Activated naive CD4-positive, alpha-beta T cell treated with anti-CD3 and anti-CD28 coated beads, Interleukin-2, amount 50 U/mL, for 24 hours (primary cell): ENCODE results near the gene FOXO3.
"Not testable (repeated sequence)": the region's sequence is repeated elsewhere in the genome, so short reads cannot be mapped to it uniquely, and the experiment has no call there.

Source experiments
- H3K27ac Mint-ChIP-seq: one replicate; pipeline ENCODE4 v1.8.0; 2021; ENCODE audit warnings: mild to moderate bottlenecking, mixed read lengths
- H3K27me3 Mint-ChIP-seq: one replicate; pipeline ENCODE4 v1.8.0; 2021; ENCODE audit warnings: mixed read lengths
- H3K36me3 Mint-ChIP-seq: one replicate; pipeline ENCODE4 v1.8.0; 2021; ENCODE audit warnings: mixed read lengths
- H3K4me1 Mint-ChIP-seq: one replicate; pipeline ENCODE4 v1.8.0; 2021; ENCODE audit warnings: mixed read lengths
- H3K4me3 Mint-ChIP-seq: one replicate; pipeline ENCODE4 v1.8.0; 2021; ENCODE audit warnings: mild to moderate bottlenecking, mixed read lengths
- H3K9me3 Mint-ChIP-seq: one replicate; pipeline ENCODE4 v1.8.0; 2021; ENCODE audit warnings: mixed read lengths

FOXO3 gene

DNA sequence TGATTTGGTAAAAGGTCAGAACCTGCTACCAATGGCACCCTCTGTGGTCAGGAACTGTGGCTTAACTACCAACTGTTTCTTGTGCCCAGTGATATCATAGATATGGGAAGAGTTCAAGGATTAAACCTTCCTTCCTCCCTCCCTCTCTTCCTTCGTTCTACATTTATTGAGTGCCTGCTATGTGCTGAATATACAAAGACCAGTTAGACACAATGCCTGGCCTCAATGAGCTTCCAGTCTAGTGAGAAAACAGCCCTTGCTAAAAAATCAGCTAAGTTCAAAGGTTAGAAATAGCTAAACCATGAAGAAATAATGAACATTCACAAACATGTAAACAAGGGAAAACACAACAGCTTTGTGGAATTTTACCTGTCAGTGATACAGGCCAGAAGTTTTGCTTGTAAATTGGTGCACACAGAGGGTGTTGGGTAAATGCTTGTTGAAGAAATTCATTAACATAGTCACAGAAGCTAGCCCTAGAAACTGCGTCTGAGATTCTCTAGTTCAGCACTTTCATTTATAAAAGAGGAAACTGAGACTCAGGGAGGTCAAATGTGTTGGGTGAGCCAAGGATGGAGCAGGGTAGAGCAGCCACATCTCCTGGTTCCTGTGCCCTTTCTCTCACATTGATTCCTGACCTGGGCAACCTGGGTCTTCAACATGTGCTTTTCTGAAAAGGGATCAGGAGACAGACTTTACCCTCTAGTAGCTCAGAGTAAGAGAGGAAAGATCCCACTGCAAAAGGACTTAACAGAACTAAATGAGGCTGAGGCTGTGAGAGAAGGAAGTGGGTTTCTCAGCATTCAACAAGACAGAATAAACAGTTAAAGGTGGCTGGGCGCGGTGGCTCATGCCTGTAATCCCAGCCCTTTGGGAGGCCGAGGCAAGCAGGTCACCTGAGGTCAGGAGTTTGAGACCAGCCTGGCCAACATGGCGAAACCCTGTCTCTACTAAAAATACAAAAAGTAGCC, 14.4 kb upstream of the FOXO3 start:
- no peaks in the 10 kb centered on the region for H3K9me3 Mint-ChIP-seq
- H3K4me3 Mint-ChIP-seq = no peak overlapping the region
- H3K4me1 Mint-ChIP-seq = peaks cover 15% of the 10 kb centered on the region
- peak overlapping the region; percentile 35 for H3K27ac Mint-ChIP-seq
- no peaks in the 10 kb centered on the region for H3K27me3 Mint-ChIP-seq
- no peaks in the 10 kb centered on the region for H3K36me3 Mint-ChIP-seq

DNA sequence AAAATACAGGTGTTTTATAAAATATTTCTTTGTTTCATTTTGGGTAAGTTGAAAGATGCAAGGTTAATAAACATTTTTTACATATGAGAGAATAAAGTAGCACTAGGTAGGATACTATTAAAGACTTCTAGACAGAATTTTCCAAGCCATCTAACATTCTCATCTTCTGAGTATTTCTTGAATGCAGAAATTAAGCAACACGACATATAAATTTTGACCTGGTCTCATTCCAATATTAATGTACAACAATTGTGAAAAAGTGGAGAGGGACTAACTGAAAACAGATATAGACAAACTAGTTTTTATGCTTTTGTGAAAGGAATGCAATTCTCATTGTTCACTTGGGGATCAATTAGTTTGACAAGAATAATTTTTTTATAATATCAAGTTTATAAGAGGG, 11.5 kb upstream of the FOXO3 start:
- H3K27ac Mint-ChIP-seq = no peak overlapping the region
- no peak overlapping the region for H3K4me3 Mint-ChIP-seq
- H3K27me3 Mint-ChIP-seq = peaks cover 2% of the 10 kb centered on the region
- peaks cover 7% of the 10 kb centered on the region for H3K4me1 Mint-ChIP-seq
- H3K9me3 Mint-ChIP-seq = no peaks in the 10 kb centered on the region
- H3K36me3 Mint-ChIP-seq = no peaks in the 10 kb centered on the region

DNA sequence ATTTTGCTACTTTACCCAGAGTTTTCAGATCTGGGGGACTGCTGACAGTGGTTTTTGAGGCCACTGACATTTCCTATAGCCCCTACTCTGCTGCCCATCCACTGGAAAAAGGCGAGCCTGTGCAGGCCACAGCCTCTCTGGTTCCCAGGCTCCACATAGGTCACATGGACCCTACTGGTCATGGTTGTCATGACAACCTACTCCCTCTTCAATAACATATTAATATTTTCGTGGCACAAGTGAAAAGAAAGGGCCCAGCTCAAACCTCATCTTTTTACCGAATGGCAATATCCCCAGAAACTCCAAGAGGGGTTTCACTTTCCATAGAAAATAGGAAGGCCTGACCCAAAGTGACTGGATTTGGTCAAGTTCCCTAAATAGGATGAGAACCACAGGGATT, 11.0 kb upstream of the FOXO3 start:
- Mint-ChIP-seq H3K36me3 (no peaks in the 10 kb centered on the region), H3K4me3 (no peak overlapping the region), H3K4me1 (peaks cover 7% of the 10 kb centered on the region), H3K27ac (no peak overlapping the region), H3K9me3 (no peaks in the 10 kb centered on the region), H3K27me3 (peaks cover 2% of the 10 kb centered on the region)

DNA sequence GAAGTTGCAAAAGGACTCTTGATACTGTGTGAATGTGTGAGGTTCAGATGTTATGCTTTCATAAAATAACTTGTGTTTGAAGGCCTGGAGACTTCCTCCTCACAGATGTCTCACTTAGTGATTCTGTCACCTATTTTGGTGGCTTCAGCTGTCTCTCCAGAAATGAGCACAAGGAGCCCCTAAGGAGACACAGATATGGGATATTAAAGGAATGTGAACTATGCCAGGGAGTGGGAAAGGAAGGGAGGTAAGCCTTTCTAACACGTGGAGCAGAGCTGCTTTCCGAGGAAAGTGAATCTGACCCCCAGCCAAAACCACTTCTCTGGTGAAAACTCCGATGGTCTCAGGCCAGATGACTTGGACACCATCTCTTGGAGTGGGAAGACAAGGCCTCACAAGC, 10.5 kb upstream of the FOXO3 start:
- Mint-ChIP-seq H3K27me3 (peaks cover 2% of the 10 kb centered on the region), H3K4me3 (no peak overlapping the region), H3K9me3 (no peaks in the 10 kb centered on the region), H3K4me1 (peaks cover 7% of the 10 kb centered on the region), H3K36me3 (no peaks in the 10 kb centered on the region), H3K27ac (no peak overlapping the region)

DNA sequence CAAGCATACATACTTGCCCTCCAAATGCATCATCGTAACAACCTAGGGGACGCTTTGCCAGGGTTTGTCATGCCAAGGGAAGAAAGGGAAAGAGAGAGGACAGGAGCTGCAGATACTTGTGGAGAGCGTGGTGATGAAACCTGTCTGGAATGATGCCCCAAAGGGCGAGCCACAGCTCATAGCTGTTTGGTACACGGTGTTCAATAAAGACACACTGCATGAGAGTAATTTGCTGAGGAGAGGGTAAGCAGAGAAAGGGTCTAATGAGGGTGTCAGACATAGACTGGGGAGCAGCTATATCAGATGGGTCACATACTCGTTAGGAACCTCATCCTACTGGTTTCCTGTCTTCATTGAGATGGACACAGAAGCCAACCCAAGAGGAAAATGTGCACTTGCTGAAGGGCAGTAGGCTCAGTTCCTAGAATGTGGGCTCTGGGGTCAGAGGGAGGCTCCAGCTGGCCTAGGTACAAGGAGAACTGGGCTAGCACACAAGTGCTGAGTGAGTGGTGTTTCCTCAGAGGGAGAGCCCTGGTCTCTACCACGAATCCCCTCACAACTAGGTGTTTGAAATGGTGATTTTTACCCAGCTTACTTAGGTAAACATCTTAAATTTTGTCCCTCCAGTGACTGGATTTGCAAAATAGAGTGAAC, 5.2 kb upstream of the FOXO3 start:
- H3K4me1 Mint-ChIP-seq = peaks cover 3% of the 10 kb centered on the region
- H3K9me3 Mint-ChIP-seq = no peaks in the 10 kb centered on the region
- no peaks in the 10 kb centered on the region for H3K36me3 Mint-ChIP-seq
- peaks cover 2% of the 10 kb centered on the region for H3K27me3 Mint-ChIP-seq
- no peak overlapping the region for H3K27ac Mint-ChIP-seq
- H3K4me3 Mint-ChIP-seq = no peak overlapping the region

GRCh38 chr6:108556250-108556649, 4.5 kb upstream of the FOXO3 start:
- H3K27me3 Mint-ChIP-seq = peaks cover 2% of the 10 kb centered on the region
- H3K4me3 Mint-ChIP-seq = peak overlapping the region; percentile 95
- peak overlapping the region; percentile 11 for H3K27ac Mint-ChIP-seq
- H3K9me3 Mint-ChIP-seq = no peaks in the 10 kb centered on the region
- H3K4me1 Mint-ChIP-seq = peaks cover 3% of the 10 kb centered on the region
- H3K36me3 Mint-ChIP-seq = no peaks in the 10 kb centered on the region

GRCh38 chr6:108556866-108557493, 3.7 kb upstream of the FOXO3 start:
- H3K9me3 Mint-ChIP-seq = no peaks in the 10 kb centered on the region
- H3K4me1 Mint-ChIP-seq = peaks cover 7% of the 10 kb centered on the region
- peak overlapping the region; percentile 74 for H3K27ac Mint-ChIP-seq
- peak overlapping the region; percentile 95 for H3K4me3 Mint-ChIP-seq
- H3K36me3 Mint-ChIP-seq = no peaks in the 10 kb centered on the region
- H3K27me3 Mint-ChIP-seq = peaks cover 2% of the 10 kb centered on the region

GRCh38 chr6:108557494-108558371, 3.0 kb upstream of the FOXO3 start:
- peak overlapping the region; percentile 95 for H3K4me3 Mint-ChIP-seq
- peaks cover 15% of the 10 kb centered on the region for H3K4me1 Mint-ChIP-seq
- H3K36me3 Mint-ChIP-seq = peaks cover 2% of the 10 kb centered on the region
- no peaks in the 10 kb centered on the region for H3K9me3 Mint-ChIP-seq
- peak overlapping the region; percentile 96 for H3K27ac Mint-ChIP-seq
- no peaks in the 10 kb centered on the region for H3K27me3 Mint-ChIP-seq

DNA sequence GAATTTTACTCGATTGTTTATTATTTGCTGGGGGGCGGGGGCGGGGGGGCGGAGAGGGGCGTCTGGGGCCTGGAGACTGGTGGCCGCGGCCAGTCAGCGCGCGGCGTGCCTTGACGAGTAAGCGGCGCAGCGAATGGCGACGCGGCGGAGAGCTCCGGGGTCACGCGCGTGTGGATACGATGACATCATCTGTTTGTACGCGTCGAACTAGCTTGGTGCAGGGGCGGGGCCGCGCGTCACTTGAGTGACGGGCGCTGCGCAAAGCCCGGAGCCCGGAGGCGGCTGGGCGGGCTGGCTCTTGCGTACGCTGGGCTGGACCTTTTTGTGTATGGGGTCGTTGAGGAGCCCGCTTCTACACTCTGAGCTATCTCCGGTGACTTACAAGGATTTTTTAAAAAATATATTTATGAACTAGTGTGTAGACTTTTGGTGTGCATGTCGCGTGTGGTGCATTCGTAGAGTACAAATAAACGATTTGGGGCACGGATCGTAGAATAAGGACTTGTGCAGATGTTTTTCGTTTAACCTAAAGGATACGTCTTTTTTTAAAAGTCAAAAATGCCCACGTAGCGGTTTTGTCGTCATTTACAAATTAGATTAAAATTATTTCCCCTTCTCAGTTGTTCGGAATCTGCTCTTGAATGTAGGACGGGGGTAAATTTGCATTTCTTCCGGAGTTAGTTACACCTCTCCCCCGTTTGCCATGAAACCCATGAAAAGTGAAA, 2.2 kb upstream of the FOXO3 start:
- H3K4me1 Mint-ChIP-seq = peaks cover 22% of the 10 kb centered on the region
- no peaks in the 10 kb centered on the region for H3K9me3 Mint-ChIP-seq
- H3K27me3 Mint-ChIP-seq = no peaks in the 10 kb centered on the region
- H3K4me3 Mint-ChIP-seq = peak overlapping the region; percentile 95
- peak overlapping the region; percentile 96 for H3K27ac Mint-ChIP-seq
- H3K36me3 Mint-ChIP-seq = peaks cover 2% of the 10 kb centered on the region

DNA sequence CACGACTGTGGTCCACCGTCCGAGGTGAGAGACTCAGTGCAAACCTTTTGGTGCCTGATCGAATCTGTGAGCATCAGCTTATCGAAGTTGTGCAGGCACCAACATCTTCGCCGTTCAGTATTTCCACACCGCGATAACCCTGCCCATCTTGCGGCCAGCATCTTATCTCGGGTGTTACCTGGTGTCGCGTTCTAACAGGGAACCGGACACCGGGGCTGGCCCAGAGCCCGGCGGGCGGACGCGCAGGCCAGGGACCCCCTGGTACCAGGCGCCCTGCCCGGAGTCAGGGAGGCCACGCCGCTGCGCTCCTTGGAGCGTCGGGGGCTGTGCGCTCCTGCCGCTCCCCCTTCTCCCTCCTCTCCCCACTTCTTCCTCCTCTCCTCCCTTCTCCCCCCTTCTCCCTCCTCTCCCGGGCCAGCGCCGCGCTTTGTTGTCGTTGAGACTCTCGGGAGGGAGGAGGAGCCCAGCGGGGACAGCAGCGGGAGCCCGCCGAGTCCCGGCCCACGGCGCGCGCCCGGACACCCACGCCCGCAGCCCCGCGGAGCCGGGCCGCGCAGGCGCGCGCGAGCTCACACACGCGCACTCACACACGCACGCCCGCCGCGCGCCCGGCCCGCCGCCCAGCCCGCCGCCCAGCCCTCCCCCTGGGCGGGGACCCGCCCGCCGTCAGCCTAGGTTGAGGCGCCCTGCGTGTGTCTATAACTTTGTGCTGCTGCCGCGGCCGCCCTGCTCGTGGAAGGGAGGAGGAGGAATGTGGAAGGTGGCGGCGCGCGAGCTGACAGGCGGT, 1.4 kb upstream of the FOXO3 start:
- Mint-ChIP-seq H3K27me3 (no peaks in the 10 kb centered on the region), H3K4me3 (peak overlapping the region; percentile 95), H3K36me3 (peaks cover 2% of the 10 kb centered on the region), H3K4me1 (peaks cover 28% of the 10 kb centered on the region), H3K27ac (peak overlapping the region; percentile 96), H3K9me3 (no peaks in the 10 kb centered on the region)

GRCh38 chr6:108559884-108560462, 744 bp upstream of the FOXO3 start:
- Mint-ChIP-seq H3K4me1 (peaks cover 34% of the 10 kb centered on the region), H3K27me3 (no peaks in the 10 kb centered on the region), H3K27ac (peak overlapping the region; percentile 35), H3K9me3 (no peaks in the 10 kb centered on the region), H3K36me3 (peaks cover 2% of the 10 kb centered on the region), H3K4me3 (peak overlapping the region; percentile 95)

- H3K36me3 Mint-ChIP-seq, H3K27ac Mint-ChIP-seq, H3K9me3 Mint-ChIP-seq, H3K4me3 Mint-ChIP-seq, H3K27me3 Mint-ChIP-seq: not testable (repeated sequence)
- peaks cover 48% of the 10 kb centered on the region for H3K4me1 Mint-ChIP-seq
These were observed 561 bp downstream of the FOXO3 start for GRCh38 chr6:108561309-108561647.

GRCh38 chr6:108561742-108562502, 1.2 kb downstream of the FOXO3 start:
- Mint-ChIP-seq H3K27me3 (no peaks in the 10 kb centered on the region), H3K9me3 (no peaks in the 10 kb centered on the region), H3K27ac (peak overlapping the region; percentile 68), H3K36me3 (peaks cover 2% of the 10 kb centered on the region), H3K4me1 (peaks cover 52% of the 10 kb centered on the region), H3K4me3 (peak overlapping the region; percentile 78)
